B cell (primary cell): ENCODE measurements around the gene TMC8.

Source experiments
- CTCF ChIP-seq: fragments of 200-600 bp; IDR thresholded peaks from one replicate; pipeline ENCODE4 v1.8.0; 2022; ENCODE audit warnings: antibody characterized with exemption, mild to moderate bottlenecking
- EZH2 ChIP-seq: IDR thresholded peaks from 2 replicates; pipeline ENCODE4 v1.6.1; 2012; ENCODE audit warnings: borderline replicate concordance, low read depth, mild to moderate bottlenecking, moderate library complexity, low read length; ENCODE audit not compliant: insufficient read depth, poor library complexity, severe bottlenecking

- TF ChIP-seq CTCF (no peak), EZH2 (no peak)
Measured at GRCh38 chr17:78127888-78128550, 2.6 kb upstream of the TMC8 start.
